ENCODE results near the gene UBTD1.

UBTD1 gene

DNA sequence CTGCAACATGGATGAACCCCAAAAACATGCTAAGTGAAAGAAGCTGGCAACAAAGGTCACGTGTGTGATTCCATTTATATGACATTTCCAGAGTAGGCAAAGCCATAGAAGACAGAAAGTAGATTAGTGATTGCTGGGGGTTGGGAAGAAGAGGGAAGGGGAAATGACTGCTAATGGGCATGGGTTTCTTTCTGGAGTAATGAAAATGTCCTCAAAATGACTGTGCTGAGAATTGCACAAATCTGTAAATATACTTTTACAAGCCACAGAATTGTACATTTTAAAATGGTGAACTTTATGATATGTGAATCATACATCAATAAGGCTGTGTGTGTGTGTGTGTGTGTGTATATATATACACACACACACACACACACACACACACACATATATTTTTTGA is 16.3 kb upstream of the UBTD1 start:
- DNase-seq (ENCODE audit: low spot score), result no peak

DNA sequence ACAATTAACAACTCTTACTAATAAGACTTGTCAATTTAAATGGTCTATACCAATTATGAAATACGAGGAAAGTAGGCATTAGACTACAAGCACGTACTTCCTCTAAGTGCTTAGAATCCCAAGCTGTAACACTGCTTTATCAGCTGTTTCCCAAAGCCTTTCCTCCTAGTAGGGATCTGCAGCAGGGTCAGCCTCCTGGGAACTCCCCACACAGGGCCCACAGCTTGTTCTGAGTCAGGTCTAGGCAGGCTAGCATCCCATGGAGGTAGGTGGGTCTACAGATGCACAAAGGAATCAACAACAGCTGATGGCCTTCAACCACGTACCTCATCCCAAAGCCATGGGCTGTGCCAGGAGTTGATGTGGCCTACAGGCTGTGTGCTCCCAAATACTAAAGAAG is 15.2 kb upstream of the UBTD1 start:
- DNase-seq (ENCODE audit: low spot score), result no peak

DNA sequence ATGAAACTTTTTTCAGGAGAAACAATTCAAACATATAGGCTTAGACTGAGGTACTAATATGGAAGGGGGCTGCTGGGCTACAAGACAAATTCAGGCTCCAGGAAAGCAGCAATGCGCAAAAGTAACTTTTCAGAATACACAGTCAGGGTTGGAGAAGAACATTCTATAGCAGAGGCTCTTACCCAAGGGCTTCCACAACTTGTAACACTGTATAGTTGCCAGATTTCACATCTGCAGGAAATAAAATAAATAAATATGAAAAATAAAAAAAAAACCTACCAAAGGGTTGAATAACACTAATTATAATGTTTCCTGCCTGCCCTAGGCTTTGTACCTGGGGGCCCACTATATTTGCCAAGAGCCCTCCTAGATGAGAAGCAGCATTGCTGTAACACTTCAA is 14.8 kb upstream of the UBTD1 start:
- DNase-seq (ENCODE audit: low spot score), result no peak

DNA sequence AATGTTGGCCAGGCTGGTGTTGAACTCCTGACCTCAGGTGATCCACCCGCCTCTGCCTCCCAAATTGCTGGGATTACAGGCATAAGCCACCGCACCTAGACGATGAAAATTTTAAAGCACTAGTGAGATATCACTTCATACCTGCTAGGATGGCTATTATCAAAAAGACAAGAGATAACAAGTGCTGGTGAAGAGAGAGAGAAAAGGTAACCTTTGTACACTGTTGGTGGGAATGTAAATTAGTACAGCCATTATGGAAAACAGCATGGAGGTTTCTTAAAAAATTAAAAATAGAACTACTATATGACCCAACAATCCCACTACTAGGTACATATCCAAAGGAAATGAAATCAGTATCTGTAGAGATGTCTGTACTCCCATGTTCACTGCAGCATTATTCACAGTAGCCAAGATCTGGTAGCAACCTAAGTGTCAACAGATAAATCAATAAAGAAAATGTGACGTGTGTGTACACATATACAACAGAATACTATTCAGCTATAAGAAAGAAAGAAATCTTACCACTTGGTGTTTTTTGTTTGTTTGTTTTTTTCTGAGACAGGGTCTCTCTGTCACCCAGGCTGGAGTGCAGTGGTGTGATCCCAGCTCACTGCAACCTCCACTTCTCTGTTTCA is 13.0 kb upstream of the UBTD1 start:
- no peak for DNase-seq (ENCODE audit: low spot score)

DNA sequence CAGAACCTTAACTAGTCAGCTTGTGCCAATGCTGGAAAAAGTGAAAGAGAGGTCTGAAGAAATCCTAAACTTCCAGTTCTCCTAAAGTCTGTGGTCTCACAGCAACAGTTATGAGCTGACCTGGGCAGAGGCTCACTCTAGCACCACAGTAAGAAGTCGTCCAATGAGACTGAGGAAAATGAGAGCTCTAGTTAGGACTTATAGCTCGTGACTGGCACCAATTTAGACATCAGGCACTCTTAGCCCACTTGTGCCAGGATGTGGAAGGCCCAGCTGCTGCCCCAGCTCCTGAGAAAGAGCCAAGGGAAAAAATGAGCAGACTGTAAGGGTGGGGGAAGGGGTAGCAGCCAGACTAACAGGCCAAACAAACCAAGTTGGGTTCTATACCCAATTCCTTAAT is 8.1 kb upstream of the UBTD1 start:
- DNase-seq (ENCODE audit: low spot score), result no peak

DNA sequence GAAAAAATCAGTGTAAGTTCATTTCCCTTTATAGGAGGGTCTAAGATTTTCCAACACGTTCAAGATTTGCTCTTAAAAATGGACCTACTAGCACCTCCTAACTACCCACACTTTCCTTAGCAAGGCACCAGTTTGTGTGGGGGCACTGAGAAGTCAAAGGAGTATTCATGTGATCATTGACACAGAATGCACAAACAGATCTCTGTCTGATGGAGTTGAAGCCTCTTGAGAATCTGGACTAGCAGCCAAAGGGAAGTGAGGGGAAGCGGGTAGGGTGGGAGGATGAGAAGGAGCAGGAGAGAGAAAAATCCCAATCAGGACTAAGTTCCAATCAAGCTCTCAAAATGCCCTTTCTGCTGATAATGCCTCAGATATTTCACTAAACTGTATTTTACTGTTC is 4.6 kb upstream of the UBTD1 start:
- DNase-seq (ENCODE audit: low spot score), result no peak

DNA sequence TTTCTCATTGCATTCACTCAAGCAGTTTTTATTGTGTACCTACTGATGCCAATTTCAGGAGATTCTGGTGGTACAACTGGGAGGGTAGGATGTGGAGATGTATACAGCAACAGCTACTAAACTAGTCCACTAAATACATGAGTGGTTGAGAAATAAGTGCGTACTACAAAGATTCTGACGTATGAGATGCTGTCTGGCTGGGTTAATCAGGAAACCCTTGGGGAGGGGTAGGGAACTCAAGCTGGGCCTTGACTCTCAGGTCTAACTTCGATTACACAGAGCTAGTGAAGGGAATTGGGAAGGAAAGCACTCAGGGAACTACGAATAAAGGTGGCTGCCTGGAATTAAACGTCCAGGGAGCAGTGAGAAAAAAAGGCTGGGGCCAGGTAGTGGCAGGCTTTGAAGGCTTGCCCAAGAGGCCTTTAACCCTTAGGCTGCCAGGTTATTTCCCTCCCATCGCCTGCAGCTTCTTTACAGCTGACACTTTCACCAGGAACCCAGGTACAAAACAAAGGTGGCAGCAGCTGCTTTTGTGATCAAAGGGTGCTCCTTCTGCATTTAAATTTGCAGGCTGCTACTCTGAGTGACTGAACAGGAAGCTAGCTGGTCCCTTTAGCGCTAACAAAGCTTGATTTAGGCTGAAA is 3.7 kb upstream of the UBTD1 start:
- DNase-seq (ENCODE audit: low spot score), result no peak

DNA sequence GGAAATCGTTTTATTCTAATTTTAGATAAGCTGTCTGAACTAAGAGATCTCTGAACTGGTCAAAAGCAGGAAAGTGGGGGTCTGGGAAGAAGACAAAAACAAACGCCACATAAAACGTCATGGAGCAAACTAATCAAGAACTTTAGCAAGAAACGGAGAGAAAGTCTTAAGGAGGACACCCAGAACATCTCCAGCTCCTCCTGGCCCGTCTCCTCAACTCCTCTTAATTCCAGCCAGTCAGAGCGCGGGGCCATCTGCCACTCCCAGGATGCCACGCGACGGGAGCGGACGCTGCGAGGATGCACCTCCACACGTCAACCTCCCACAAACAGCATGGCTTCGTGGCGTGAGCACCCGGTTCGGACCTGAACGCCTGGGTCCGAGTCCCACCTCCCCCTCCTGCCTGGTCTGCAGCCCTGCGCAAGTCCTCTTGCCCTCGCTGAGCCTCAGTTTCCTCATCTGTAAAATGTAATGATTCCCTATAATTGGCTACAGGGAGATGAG is 1.1 kb upstream of the UBTD1 start:
- peak; percentile 91 for DNase-seq (ENCODE audit: low spot score)

DNA sequence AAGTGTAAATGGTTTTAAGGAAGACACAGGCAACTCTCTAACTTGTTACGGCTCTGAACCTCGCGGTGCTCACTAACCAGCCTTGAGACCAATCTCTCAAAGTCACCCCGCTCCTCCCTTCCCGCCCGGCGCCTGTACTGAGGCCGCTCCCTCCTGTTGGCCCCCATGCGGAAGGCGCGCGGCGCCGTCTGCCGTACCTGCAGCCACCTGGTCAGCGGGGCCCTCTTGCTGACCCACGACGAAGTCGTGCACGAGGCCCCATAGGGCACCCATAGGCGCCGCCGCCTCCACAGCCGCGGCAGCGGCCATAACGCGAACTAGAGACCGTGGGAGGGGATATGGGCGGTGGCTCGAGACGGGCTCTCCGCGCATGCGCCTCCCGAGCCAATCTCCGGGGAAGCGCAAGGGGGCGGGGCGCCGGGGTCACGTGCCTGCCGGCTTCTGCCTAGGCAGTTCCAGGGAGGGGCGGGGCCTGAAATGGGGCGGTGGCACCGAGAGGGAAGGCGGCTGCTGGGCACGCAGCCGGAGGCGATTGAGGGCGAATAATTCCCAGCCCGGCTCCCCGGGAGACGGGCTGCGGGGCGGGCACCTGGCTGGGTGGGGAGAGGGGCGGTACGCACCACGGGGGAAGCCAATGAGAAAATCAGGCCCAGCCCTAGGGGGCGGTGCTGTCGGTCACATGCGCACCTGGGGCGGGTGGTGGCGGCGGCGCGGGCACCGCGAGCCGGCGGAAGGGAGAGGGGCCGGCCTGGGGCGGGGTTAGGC is 466 bp upstream of the UBTD1 start, which contains the start of gene MMS19:
TSS of gene MMS19 (minus strand) at position 347 of the 765 bp plus-strand sequence. CDS start at position 309, 38 bp downstream.
- DNase-seq (ENCODE audit: low spot score), result peak; percentile 97

DNA sequence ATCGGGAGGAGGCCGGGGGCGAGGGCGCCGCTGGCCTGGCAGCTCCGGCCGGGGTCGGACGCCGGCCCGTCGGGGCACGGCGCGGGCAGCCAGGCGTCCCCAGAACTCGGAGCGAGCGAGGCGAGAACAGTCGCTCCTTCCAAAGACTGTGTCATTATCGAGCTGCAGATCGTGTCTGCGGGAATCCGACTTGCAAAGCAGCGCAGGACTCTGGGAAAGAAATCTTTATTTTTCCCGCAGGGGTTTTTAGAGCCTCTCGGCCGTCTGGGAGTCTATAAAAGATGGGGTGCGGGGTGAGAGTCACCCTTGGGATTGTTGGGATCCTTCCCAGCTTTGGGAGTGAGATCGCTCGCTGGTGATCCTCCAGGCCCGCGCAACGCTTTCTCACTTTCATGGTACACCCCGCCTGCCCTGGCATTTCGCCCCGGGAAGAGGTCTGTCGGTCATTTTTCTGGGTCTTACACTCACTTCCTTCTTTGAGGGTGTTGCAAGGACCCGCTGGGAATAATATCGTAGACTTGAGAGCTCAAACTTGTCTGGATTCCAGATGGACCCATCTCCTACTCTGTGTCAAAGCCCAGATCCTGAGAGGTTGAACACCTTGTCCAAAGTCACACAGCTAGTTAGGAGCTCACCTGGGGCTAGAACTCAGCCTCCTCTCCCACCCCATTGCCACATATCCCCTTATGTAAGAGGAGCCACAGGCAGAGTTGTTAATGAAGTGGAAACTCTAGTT is 1.0 kb downstream of the UBTD1 start:
- DNase-seq (ENCODE audit: low spot score), result no peak

DNA sequence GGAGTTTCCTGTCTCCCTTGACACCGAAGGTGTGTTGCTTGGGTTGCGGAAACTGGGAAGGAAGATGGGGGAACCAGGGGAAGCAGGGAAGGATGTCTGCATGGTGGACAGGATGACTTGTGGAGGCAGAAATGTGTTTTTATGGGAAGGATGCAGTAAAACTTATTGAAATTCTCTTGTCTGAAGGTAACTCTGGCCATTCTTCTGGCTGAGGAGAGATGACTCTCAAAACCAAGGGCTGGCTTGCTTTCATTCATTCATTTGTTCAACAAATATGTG is 1.5 kb downstream of the UBTD1 start:
- DNase-seq (ENCODE audit: low spot score), result no peak

DNA sequence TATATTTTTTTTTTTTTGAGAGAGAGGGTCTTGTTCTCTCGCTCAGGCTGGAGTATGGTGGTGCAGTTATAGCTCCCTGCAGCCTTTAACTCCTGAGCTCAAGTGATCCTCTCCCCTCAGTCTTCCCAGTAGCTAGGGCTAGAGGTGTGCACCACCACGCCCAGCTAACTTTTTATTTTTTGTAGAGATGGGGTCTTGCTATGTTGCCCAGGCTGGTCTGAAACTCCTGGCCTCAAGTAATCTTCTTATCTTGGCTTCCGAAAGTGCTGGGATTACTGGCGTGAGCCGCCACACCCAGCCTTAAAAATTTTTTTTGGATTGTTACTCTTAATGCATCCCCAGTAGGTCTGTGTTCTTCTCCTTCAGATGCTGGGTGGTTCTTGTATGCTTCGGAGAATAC is 4.2 kb downstream of the UBTD1 start:
- DNase-seq (ENCODE audit: low spot score), result no peak

DNA sequence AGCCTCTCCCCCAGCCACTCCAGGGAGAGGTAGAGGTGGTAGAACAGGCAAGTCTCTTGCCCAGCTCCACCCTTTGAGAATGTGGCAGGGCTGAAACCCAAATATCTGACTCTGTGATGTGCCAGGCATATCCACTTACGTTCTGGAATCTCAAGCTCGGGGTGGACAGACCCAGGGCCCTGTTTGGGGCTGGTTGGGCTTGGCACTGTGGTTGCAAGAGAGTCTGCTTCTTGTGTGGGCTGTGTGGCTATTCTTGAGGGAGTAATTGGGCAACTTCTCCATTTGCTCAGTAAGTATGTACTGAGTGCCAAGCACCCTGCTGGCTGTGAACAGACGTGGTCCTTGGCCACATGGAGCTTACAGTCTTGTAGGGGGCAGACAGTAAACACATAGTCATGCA is 4.7 kb downstream of the UBTD1 start:
- no peak for DNase-seq (ENCODE audit: low spot score)

DNA sequence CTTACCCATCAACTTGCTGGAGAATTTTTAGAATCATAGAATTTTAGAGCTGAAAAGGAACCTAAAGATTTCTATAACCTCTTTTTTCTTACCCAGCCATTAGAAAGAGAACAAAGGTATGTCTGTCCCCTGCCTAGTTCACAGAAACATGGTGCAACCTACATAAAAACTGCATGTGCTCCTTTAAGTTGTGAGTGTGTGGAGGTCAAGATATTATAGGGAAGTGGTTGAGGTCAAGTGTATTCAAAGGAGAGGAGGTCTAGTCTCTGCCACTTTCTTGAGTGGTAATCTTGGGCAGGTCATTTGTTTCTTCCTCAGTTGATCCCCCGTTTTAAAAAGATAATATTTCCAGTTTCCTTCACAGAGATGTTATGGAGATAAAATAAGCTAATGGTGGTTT is 6.4 kb downstream of the UBTD1 start:
- no peak for DNase-seq (ENCODE audit: low spot score)

DNA sequence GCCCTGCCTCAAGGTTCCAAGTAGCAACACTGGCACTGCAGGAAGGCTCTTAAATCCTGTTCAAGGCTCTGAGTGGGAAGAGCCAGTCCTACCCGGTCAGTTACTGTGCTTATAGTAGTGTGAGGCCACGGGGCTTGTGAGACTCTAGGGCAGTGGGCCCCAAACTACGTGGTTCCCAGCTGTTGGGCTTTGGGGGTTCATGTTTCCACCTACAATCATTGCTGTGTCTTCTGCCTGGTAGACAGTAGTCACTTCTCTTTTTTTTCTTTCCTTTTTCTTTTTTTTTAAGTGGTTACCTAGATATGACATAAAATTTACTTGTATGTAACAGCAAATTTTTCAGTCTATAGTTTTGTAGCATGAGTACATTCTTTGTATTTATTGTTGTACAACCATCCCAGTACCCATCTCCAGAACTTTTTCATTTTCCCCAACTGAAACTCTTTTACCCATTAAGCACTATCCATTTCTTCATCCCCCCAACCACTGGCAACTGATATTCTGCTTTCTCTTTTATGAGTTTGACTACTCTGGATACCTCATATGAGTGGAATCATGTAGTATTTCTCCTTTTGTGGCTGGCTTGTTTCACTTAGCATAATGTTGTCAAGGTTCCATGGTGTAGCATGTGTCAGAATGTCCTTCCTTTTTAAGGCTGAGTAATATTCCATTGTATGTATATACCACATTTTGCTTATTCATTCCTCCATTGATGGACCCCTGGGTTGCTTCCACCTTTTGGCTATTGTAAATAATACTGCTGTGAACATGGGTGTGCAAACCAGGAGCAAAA is 7.7 kb downstream of the UBTD1 start:
- DNase-seq (ENCODE audit: low spot score), result no peak

DNA sequence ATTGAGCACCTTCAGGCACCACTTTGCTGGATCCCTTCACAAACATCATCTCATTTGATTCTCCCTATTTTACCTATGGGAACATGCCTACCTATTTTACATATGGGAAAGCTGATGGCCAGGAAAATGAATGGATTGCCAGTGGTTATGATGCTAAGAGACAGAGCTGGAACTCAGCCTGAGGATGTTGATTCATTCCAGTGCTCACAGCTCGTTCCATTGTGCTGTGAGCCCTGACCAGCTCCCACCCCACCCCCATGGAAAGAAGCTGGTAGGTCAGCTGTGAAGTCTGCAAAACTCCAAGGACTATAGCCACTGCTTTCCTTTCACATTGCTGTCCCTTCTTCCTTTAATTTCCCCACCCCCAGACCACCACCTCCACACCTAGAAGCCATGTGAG is 9.6 kb downstream of the UBTD1 start:
- no peak for DNase-seq (ENCODE audit: low spot score)

DNA sequence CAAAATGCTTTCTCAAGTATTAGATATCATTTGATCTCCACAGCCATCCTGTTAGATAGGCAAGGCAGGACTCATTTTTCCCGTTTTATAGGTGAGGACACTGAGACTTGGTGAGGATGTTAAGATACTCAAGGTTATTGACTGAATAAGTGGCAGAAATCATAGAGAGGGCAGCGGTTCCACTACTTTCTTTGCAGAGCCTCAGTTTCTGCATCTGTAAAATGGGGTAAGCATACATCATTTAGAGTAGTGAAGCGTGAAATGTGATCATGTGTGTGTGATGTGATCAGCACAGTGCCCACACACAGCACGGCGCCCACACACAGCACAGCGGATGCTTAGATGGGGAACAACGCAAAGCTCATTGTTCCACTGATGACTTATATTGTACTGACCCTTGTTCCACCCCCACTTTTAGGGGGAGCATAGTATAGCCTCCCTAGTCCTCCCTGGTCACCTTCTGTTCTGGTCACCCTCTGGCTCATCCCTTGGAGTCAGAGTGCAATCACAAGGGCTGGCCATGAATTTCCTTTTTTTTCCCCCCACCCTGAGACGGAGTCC is 10.5 kb downstream of the UBTD1 start:
- DNase-seq (ENCODE audit: low spot score), result no peak

DNA sequence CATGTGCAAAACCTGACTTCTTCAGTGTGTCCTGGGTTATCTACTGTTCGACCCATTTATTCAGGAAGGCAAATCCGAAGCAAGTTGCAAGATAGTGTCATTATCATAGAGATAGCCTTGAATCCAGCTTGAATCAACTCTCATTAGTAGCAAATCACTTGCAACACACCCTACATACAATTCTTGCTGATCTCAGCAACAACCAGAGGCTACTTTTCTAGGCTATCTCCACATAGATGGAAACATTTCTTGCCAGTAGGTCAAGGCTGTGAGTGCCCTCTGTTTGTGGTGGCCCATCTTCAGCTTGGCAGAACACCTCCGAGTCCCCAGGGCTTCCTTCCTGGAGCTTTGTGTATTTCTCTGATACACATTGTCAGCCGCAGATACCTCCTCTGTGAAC is 12.0 kb downstream of the UBTD1 start:
- no peak for DNase-seq (ENCODE audit: low spot score)

DNA sequence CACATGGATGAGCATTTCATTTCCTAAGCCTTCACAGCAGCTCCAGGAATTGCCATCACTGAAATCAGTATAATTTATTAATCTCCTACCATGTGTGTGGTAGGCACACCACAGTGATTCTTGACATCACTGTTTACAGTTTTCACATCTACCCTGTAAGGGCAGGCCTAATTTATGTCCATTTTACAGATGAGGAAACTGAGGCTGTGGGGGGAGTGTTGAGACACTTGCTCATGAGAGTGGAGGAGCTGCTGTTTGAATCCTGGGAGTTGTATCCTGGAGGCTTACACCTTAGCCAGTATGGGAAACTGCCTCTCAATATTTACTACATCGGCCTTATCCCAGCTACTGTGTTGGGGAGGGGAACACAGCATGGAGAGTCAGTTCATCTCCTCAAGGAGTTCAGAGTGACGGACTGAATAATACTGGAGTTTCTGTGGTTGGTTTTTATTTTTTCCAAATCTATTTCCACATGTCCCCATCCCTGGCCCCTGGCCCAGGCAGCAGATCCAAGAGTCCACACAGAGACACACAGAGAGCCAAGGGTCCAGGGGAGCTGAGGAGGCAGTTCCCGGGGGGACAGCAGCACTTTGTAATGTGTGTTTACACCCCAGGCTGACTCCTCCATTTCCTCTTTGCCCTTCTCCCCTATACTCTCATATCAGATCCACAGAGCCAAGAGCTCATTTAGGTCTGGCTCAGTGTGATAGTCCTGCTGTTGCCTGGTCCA is 13.2 kb downstream of the UBTD1 start:
- DNase-seq (ENCODE audit: low spot score), result no peak

DNA sequence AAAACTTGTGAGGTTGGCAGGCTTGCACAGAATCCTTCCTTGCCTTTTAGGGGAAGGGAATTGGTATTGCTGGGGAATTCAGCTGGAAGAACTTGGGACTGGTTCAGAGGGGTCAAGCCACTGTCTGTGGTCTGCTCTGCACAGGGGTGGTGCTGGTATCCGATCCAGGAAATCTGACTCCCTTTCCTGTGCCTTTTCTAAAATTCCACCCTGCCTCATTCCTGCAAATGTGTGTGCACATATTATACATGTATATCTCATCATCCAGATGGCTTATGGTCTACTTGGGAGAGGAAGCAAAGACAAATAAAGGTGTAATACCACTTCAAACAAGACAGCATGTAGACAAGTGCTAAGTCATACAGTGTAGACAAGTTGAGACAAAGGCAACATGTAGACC is 14.3 kb downstream of the UBTD1 start:
- no peak for DNase-seq (ENCODE audit: low spot score)

DNA sequence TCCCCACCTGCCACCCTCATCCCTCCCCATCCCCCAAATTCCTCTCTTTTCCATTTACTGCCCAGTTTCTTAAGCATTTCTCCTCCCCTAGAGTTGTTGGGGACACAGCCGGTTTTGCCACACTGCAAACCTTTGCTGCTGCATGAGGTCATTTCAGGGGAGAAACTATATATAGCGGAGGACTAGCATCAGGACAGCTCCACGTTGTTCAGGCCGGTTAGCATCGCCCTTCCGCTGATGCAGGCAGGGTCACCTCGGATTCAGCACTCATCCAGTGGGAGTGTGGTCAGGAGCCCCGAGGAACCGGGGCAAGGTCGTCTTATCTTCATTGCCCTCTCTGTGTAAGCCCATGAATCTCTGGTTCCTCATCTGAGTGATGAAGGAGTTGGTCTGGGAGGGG is 15.6 kb downstream of the UBTD1 start:
- no peak for DNase-seq (ENCODE audit: low spot score)

Data from NAMALWA (cell line).